Mucosa of gallbladder (tissue), 1 donor: ENCODE results near the gene SMG6. TPM values are rescaled to one million over a fixed set of nuclear protein-coding genes. Genes with fewer than 3 reads are reported as not detected.
A peak's percentile ranks its signal among the peaks of the same experiment; 100 is the strongest.
"Not testable (repeated sequence)": the region's sequence is repeated elsewhere in the genome, so short reads cannot be mapped to it uniquely, and the experiment has no call there.

Source experiments
- DNase-seq: peaks from one replicate; pipeline ENCODE4 v3.0.0-alpha.2; 2020; ENCODE audit warnings: low spot score
- total RNA-seq: library from RNA; stranded (reverse); gene quantifications from one replicate; pipeline ENCODE4 v1.2.1, GENCODE V29; 2021
- donor health status: DM: no; HTN: no; CAD: no.

SMG6 gene
- total RNA-seq, 1 donor from 2014 or later, result 36.9 TPM

DNA sequence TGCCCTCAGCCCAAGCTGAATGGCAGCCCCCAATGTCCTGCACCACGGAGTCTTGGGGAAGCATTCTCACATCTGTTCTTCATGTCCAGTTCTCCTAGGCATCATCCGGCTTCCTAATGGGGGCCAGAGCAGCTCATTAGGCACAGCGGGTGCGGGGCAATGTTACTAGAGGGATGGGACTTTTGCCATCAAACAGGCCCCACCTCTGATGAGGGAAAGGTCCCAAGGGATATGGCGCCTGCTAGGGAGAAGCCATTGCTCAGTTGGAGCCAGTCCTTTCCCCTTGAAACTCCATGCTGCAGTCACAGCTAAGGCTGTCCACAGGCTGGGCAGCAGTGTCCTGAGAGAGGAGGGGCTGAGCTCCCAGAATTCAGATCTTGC, 275.4 kb downstream of the SMG6 start:
- no peak for DNase-seq

GRCh38 chr17:2027528-2028233, 275.9 kb downstream of the SMG6 start:
- DNase-seq, result no peak

GRCh38 chr17:2025622-2026309, 277.8 kb downstream of the SMG6 start:
- peak; percentile 75 for DNase-seq

- DNase-seq, result peak; percentile 74
These were observed 278.4 kb downstream of the SMG6 start, which contains the start of gene RTN4RL1 for GRCh38 chr17:2025220-2025621. TSS of gene RTN4RL1 (minus strand) at chr17:2025334. CDS start at chr17:2024865, 469 bp downstream.

DNA sequence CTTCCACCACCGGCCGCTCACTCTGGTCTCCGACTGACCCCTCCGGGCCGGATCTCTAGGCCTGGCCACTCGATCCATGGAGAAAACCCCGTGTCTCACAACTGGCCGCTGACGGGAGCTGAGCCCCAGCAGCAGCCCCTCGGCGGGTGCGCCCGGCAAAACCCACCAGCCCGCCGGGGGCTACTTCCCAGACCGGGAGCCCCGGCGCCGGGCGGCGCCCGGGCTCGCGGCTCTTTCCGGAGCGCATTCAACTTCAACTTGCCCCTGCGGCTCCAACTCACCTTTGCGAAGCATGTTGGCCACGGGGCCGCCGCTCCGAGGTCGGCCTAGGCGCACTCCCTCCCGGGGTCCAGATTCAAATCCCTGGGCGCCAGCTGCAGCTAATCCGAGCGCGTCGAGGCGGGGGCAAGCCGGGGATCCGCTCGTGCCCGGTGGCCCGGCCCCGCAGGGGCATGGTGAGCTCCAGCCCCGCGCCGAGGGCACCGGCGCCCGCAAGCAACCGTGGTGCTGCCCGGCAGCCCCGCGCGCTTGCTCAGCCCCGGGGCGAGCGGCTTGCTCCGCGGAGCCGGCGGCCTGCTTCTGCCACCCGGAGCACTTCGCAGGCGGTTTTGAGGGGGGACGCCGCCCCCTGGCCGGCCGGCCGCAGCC, 278.9 kb downstream of the SMG6 start:
- no peak for DNase-seq

GRCh38 chr17:2023692-2024571, 279.7 kb downstream of the SMG6 start:
- no peak for DNase-seq

- no peak for DNase-seq
These were observed 280.3 kb downstream of the SMG6 start for GRCh38 chr17:2023256-2023655.

- DNase-seq, result no peak
These were observed 280.8 kb downstream of the SMG6 start for GRCh38 chr17:2022647-2023240.

DNA sequence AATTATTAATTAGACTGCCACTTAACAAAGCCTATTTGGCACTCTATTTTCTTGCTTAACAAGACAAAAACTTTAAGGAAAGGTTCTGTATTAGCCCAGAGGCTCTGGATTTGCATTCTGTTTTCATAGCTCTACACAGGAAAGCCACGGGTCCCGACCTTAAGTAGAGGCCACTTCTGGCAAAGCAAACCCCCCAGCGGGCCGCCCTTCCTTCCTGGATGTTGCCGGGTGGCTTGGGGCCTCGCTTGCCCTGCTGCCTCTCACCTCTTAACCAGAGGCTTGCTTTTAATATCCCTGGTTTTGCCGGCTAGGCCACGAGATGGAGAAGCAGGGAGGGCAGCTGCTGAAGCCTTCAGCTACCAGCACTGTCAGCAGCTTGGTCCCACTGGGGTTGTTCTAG, 282.9 kb downstream of the SMG6 start:
- DNase-seq, result no peak

GRCh38 chr17:2019723-2020122, 283.9 kb downstream of the SMG6 start:
- no peak for DNase-seq

- no peak for DNase-seq
These were observed 284.7 kb downstream of the SMG6 start for GRCh38 chr17:2018716-2019510.

DNA sequence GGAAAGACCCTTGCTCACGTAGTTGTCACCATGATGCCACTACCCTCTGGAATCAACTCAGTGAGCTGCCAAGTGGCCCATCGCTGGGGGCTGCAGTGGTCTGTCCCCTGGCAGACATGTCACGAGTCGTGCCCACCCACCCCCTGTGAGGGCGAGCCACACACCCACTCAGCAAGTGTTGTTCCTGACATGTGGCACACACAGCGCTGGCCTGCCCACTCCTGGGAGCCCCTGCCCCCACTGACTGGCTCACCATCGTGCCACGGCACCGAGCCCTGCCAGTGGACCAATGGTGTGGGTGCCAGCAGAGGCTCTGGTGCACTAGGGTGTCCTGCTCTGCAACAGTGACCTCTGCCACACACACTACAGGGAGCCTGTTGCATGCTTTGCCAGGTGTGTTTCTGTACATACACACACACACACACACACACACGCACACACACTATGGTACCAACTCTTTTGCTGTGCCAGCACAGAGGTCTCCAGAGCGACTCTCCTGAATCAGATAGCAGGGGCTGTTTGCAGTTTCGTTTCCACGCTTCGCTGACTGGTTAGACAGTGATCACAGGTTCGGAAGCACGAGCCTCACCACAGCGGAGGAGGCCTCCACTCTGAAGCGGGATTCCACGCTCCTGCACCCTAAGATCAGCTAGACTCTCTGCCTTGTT, 286.2 kb downstream of the SMG6 start:
- DNase-seq, result no peak

GRCh38 chr17:2016494-2016893, 287.1 kb downstream of the SMG6 start:
- no peak for DNase-seq

DNA sequence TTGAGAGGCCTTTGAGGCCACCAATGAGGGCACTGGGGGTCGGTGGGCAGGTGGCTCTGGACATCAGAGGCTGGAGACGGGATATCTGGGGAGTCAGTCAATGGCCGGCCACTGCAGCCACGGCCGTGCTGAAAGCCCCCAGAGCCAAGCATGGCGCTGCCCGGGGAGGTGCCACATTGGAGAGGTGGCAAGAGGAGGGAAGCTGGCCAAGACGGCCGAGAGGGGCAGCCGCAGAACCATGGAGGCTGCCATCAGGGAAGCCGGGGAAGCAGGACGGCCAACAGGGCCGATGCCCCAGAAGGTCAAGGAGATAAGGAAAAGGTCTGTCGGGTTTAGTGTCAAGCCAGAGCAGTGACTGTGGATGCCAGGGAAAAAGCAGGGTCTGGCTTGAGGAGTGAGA, 288.3 kb downstream of the SMG6 start:
- DNase-seq, result no peak

GRCh38 chr17:2013994-2014317, 289.6 kb downstream of the SMG6 start:
- no peak for DNase-seq

- DNase-seq, result not testable (repeated sequence)
These were observed 290.2 kb downstream of the SMG6 start for GRCh38 chr17:2013220-2013993.

- DNase-seq, result no peak
These were observed 291.1 kb downstream of the SMG6 start for GRCh38 chr17:2012499-2012898.

DNA sequence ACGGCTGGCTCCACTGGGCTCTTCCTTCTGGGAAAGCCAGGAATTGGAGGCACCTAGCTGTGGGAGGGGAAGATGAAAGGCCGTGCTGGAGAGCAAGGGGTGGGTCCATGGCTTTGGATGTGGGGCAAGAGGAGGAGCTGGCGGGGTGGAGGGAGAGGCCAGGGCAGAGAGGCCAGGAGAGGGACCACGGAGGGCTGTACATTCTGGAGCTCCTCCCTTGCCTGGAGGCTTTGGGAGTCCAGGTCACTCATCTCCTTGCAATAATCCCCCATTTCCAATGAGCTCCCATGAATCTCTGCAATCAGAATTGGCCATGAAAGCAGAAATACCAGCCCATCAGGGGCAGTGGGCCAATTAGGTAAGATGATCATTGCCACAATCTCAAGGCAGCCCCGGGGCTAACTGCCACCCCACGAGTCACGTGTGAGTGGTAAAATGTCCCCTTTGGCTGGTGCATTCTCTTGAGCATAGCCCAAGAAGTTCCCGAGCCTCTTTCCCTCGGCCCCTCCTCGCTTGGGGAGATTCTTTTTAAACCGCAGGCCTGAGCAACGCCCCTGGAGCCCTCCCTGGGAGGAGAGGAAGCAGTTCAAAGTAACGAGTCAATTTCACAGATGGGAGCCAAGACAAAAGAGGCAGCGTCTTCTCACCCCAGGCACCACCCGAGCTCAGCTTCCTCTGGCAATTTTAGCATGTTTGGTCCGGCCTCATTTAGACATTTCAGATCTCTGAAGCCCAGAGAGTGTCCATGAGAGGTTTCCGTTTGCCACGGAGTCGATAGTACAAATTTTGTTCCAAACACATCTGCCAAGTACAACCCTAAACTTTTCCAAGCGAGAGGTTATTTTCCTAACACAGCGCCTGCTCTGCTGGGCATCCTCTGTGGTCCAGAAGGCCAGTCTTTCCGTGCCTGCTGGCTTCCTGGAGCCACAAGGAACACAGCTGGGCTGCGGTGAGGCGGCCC, 291.9 kb downstream of the SMG6 start:
- DNase-seq, result peak; percentile 41
